ENCODE results near the gene FADS2.

The FADS2 gene

GRCh38 chr11:61886643-61887042 is 58.5 kb downstream of the FADS2 start:
- no peak for DNase-seq (ENCODE audit: low read depth, low spot score)

GRCh38 chr11:61887839-61888494 is 59.9 kb downstream of the FADS2 start:
- DNase-seq (ENCODE audit: low read depth, low spot score): peak; percentile 94

GRCh38 chr11:61888590-61888989 is 60.5 kb downstream of the FADS2 start:
- DNase-seq (ENCODE audit: low read depth, low spot score): no peak

GRCh38 chr11:61889831-61890230 is 61.7 kb downstream of the FADS2 start:
- no peak for DNase-seq (ENCODE audit: low read depth, low spot score)

GRCh38 chr11:61890529-61891330 is 62.6 kb downstream of the FADS2 start:
- peak; percentile 85 for DNase-seq (ENCODE audit: low read depth, low spot score)

GRCh38 chr11:61891331-61892084 is 63.4 kb downstream of the FADS2 start, which contains the start of gene FADS3:
Gene FADS3, minus strand, starts transcription at chr11:61891545. Its CDS starts 164 bp downstream, at chr11:61891381.
- peak; percentile 88 for DNase-seq (ENCODE audit: low read depth, low spot score)

GRCh38 chr11:61892085-61892370 is 63.9 kb downstream of the FADS2 start:
- no peak for DNase-seq (ENCODE audit: low read depth, low spot score)

- peak; percentile 74 for DNase-seq (ENCODE audit: low read depth, low spot score)
Measured at GRCh38 chr11:61893981-61894380, 65.9 kb downstream of the FADS2 start.

GRCh38 chr11:61895046-61895717 is 67.1 kb downstream of the FADS2 start:
- no peak for DNase-seq (ENCODE audit: low read depth, low spot score)

GRCh38 chr11:61895718-61896059 is 67.6 kb downstream of the FADS2 start:
- no peak for DNase-seq (ENCODE audit: low read depth, low spot score)

- DNase-seq (ENCODE audit: low read depth, low spot score): no peak
Measured at GRCh38 chr11:61896665-61897386, 68.7 kb downstream of the FADS2 start.

- DNase-seq (ENCODE audit: low read depth, low spot score): peak; percentile 80
Measured at GRCh38 chr11:61897387-61898246, 69.5 kb downstream of the FADS2 start.

- DNase-seq (ENCODE audit: low read depth, low spot score): no peak
Measured at GRCh38 chr11:61898247-61898582, 70.1 kb downstream of the FADS2 start.

GRCh38 chr11:61899146-61899841 is 71.2 kb downstream of the FADS2 start:
- peak; percentile 88 for DNase-seq (ENCODE audit: low read depth, low spot score)

- DNase-seq (ENCODE audit: low read depth, low spot score): no peak
Measured at GRCh38 chr11:61900251-61900650, 72.2 kb downstream of the FADS2 start.

GRCh38 chr11:61901397-61901796 is 73.3 kb downstream of the FADS2 start:
- DNase-seq (ENCODE audit: low read depth, low spot score): no peak

- no peak for DNase-seq (ENCODE audit: low read depth, low spot score)
Measured at GRCh38 chr11:61902313-61902712, 74.2 kb downstream of the FADS2 start.

GRCh38 chr11:61903845-61904244 is 75.7 kb downstream of the FADS2 start:
- no peak for DNase-seq (ENCODE audit: low read depth, low spot score)

- DNase-seq (ENCODE audit: low read depth, low spot score): peak; percentile 64
Measured at GRCh38 chr11:61904539-61905048, 76.5 kb downstream of the FADS2 start.

Data from astrocyte of the hippocampus (primary cell).